HG02970 (cell line): ENCODE data around the gene KCNQ2.

Experiments used
- ATAC-seq: cut with Tn5 transposase; IDR thresholded peaks from one replicate; pipeline ENCODE4 v1.9.1; 2021; ENCODE audit warnings: mild to moderate bottlenecking, moderate library complexity, moderate number of reproducible peaks; ENCODE audit not compliant: unreplicated experiment, low FRiP score

Gene KCNQ2

DNA sequence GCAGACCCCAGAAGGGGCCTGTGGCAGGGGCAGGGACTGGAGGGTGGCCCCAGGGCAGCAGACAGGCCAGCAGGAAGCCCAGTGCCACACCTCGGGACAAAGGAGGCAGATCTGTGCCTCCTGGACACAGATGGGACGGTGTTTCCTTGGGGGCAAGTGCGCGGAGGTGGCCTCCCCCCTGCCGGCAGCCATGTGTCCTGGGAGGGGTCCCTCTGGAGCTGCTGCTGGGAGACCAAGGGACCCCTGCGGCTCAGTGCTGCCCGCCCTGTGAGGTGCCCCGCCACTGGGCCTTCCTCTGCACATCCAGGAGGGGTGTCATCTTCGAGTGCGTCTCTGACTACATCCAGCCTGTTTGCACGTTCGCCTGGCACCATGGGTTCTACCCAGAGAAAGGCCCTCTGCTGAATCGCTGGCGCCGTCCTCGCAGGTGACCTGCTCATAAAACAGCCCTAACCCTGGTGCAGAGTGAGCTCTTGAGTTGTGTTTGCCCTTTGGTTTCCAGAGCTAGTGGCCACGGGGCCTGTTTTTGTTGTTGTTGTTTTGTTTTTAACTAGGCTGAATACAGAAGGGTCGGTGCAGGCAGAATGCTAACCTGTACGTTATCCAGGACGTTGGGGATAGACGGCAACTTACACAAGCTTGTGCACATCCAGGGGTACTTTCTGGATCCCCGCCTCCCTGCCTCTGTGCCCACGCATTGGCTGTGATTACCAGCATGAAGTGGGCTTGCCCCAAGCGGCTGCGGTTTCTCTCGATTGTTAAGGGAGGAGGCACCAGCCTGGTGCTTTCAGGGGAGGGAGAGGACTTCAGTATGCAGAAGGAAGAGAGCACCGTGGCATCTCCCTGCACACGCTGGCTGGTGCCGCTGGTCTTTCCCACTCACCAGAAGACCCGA is 1.3 kb upstream of the KCNQ2 start:
- no peak for ATAC-seq

- no peak for ATAC-seq
Measured at GRCh38 chr20:63472862-63473390, 471 bp upstream of the KCNQ2 start.

GRCh38 chr20:63471717-63471980 is 806 bp downstream of the KCNQ2 start:
- no peak for ATAC-seq

- no peak for ATAC-seq
Measured at GRCh38 chr20:63471002-63471716, 1.3 kb downstream of the KCNQ2 start.

DNA sequence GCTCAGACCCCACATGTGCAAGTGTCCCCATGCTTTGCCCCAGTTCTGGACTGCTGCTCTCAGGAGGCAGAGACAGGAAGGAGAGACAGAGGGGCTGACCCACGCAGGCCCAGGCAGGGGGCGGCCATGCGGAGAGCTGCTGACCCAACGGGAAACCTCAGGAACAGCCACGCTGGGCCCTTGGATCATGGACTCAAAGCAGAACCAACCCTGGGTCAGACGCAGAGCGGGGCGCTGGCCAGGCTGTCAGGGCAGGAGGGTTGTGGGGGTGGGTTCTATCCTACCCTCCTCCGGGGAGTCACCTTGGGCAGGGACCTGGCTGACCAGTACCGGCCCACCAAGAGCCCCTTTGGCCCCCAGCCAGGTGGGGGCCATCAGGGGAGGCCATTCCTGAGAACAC is 2.0 kb downstream of the KCNQ2 start:
- ATAC-seq, result no peak

DNA sequence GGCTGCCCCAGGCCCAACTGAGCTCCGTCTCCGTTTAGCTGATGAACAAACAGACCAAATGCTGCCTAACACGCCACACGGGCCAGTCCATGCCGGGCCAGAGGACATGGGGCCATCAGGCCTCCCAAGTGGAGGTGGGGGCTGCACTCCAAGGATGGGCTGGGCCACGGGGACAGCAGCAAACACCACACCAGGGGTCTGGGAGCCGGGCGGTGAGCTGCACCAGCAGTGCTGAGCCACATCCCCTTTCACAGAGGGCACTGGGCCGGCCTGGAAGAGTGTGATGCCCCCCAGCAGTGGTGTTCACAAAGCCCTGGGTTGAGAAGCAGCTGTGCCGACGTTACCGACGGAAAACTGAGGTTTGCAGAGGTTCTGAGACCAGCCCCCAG is 2.7 kb downstream of the KCNQ2 start:
- no peak for ATAC-seq

- no peak for ATAC-seq
Measured at GRCh38 chr20:63469019-63469712, 3.3 kb downstream of the KCNQ2 start.

DNA sequence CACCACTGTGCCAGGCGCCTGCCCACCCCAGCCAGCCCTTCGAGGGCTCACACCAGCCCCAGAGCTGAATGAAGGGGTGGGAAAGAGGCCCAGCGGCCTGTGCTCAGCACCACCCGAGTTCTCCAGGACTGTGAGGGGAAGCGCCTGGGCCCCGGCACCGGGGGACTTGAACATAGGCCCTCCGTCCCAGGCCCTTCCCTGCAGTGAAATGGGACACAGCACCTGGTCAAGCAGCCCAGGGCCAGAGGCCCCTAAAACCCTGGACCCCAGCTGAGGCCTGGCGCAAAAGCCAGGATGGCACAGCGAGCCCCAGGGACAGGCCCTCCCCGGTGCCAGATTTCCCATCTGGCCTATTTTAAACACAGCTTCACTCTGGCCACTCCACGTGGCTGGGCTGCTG is 4.0 kb downstream of the KCNQ2 start:
- no peak for ATAC-seq

DNA sequence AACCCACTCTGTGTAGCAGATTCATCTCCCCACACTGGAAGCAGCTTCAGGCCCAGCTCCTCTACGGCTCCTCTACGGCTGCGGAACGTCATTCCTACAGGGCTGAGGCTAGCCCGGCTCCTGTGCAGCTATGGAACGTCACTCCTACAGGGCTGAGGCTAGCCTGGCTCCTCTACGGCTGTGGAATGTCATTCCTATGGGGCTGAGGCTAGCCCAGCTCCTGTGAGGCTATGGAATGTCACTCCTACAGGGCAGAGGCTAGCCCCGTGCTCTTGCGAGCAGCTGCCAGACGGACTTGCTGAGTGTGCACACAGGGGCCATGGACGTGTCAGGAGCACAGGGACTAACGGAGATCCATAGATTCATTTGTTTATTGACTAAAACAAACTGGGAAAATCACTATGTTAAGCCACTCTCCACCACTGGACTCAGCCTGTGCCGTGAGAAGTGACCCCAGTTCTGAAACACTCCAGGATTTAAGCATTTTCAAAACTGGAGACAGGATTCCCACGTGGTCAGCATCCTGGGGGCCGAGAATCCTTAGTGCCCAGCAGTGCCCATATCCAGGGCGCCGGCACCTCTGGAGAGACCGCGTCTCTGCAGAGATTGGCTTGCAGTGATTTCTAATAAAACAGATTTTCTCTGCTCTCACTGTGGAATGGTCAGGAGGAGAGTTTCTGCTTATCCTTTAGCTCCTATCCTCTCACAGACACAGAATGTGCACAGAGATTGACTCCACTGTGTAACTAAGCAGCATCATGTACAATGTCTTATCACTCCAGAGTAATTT is 5.0 kb downstream of the KCNQ2 start:
- ATAC-seq, result no peak

GRCh38 chr20:63466861-63467260 is 5.6 kb downstream of the KCNQ2 start:
- no peak for ATAC-seq

DNA sequence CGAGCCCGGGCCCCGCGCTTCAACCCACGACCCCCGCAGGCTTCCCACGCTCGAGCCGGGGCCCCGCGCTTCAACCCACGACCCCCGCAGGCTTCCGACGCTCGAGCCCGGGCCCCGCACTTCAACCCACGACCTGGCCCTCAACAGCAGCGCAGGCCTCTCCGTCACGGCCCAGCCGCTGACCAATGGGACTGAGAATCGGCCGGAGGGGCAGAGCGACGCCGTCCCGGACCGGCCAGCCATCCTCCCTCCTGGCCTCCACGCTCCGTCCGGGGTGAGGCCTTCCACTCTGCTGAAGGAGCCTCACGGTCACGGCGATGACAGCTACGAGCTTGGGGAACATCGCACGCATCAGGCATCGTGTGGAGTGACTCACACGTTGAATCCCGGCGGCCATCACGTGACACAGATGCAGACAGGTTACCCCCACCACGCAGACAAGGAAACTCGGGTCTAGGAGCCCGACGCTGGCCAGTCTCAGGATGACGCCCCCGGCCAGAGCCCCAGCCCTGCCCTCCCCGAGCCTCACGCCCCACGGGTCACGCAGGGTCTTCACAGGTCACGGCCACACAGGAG is 6.1 kb downstream of the KCNQ2 start:
- ATAC-seq, result no peak

GRCh38 chr20:63465380-63466249 is 6.8 kb downstream of the KCNQ2 start:
- ATAC-seq, result no peak

GRCh38 chr20:63464289-63464635 is 8.2 kb downstream of the KCNQ2 start:
- no peak for ATAC-seq

- no peak for ATAC-seq
Measured at GRCh38 chr20:63463400-63464288, 8.8 kb downstream of the KCNQ2 start.

- ATAC-seq, result no peak
Measured at GRCh38 chr20:63462244-63462643, 10.2 kb downstream of the KCNQ2 start.

- no peak for ATAC-seq
Measured at GRCh38 chr20:63461104-63461763, 11.2 kb downstream of the KCNQ2 start.

- ATAC-seq, result no peak
Measured at GRCh38 chr20:63459070-63459380, 13.4 kb downstream of the KCNQ2 start.
